HG03139 (cell line): ENCODE data around the gene PRKN.

Experiments used
- ATAC-seq: cut with Tn5 transposase; IDR thresholded peaks from one replicate; pipeline ENCODE4 v1.9.1; 2021; ENCODE audit not compliant: unreplicated experiment

The PRKN gene

GRCh38 chr6:162014069-162014811 is 713.3 kb downstream of the PRKN start:
- no peak for ATAC-seq

GRCh38 chr6:162005372-162005771 is 722.2 kb downstream of the PRKN start:
- ATAC-seq, result no peak

GRCh38 chr6:161996783-161997182 is 730.8 kb downstream of the PRKN start:
- no peak for ATAC-seq

GRCh38 chr6:161985876-161986423 is 741.6 kb downstream of the PRKN start:
- ATAC-seq, result no peak

- no peak for ATAC-seq
Measured at GRCh38 chr6:161984713-161985112, 742.9 kb downstream of the PRKN start.

- ATAC-seq, result no peak
Measured at GRCh38 chr6:161976553-161976952, 751.0 kb downstream of the PRKN start.

GRCh38 chr6:161973064-161973463 is 754.5 kb downstream of the PRKN start:
- ATAC-seq, result no peak

GRCh38 chr6:161971043-161971442 is 756.5 kb downstream of the PRKN start:
- no peak for ATAC-seq

- no peak for ATAC-seq
Measured at GRCh38 chr6:161963634-161964234, 763.8 kb downstream of the PRKN start.

GRCh38 chr6:161963181-161963580 is 764.4 kb downstream of the PRKN start:
- no peak for ATAC-seq

- no peak for ATAC-seq
Measured at GRCh38 chr6:161961796-161962195, 765.8 kb downstream of the PRKN start.

GRCh38 chr6:161961046-161961445 is 766.5 kb downstream of the PRKN start:
- ATAC-seq, result no peak

GRCh38 chr6:161959072-161959471 is 768.5 kb downstream of the PRKN start:
- no peak for ATAC-seq

GRCh38 chr6:161956082-161956481 is 771.5 kb downstream of the PRKN start:
- no peak for ATAC-seq

- ATAC-seq, result no peak
Measured at GRCh38 chr6:161954699-161955276, 772.8 kb downstream of the PRKN start.

- ATAC-seq, result no peak
Measured at GRCh38 chr6:161954077-161954476, 773.5 kb downstream of the PRKN start.

- no peak for ATAC-seq
Measured at GRCh38 chr6:161951126-161951525, 776.4 kb downstream of the PRKN start.

GRCh38 chr6:161949531-161949930 is 778.0 kb downstream of the PRKN start:
- ATAC-seq, result no peak

- ATAC-seq, result no peak
Measured at GRCh38 chr6:161948462-161948861, 779.1 kb downstream of the PRKN start.

- no peak for ATAC-seq
Measured at GRCh38 chr6:161947371-161947770, 780.2 kb downstream of the PRKN start.

- ATAC-seq, result no peak
Measured at GRCh38 chr6:161946461-161946860, 781.1 kb downstream of the PRKN start.

GRCh38 chr6:161943561-161943960 is 784.0 kb downstream of the PRKN start:
- ATAC-seq, result no peak
